Left colon (tissue), 2 donors: ENCODE data around the gene PRKN. TPM values are rescaled to one million over a fixed set of nuclear protein-coding genes. Genes with fewer than 3 reads are reported as not detected.

ENCODE experiments used
- ATAC-seq: fragments of 200-7000 bp; cut with Tn5 transposase; one replicate; pipeline ENCODE4 v1.9.1; 2020; ENCODE audit warnings: mild to moderate bottlenecking, moderate library complexity
- DNase-seq, 2 donors: peaks; one replicate each; pipeline ENCODE4 v3.0.0-alpha.2; 2020
- intact Hi-C, 2 donors: fragments of 100-400 bp; cut with DNase I in 1 of 2; cut with micrococcal nuclease in 1 of 2; formaldehyde crosslinking; loops; one replicate each; pipeline versions ENCODE4 v1.11.2 to v1.14.0; 2022; cut with DNase I, micrococcal nuclease
- total RNA-seq, 2 donors: library from RNA; stranded (reverse); fragmentation: NEBNext Ultra II Directional; extraction: Animal tissue kit (Norgen Biotek cat#: 25700); gene quantifications; one replicate each; pipeline ENCODE4 v1.2.1, GENCODE V29; 2021
- donor health status: DM: no; HTN: no; CAD: no.
- donor health status: DM: yes; HTN: yes; CAD: no.

The PRKN gene
- total RNA-seq, 2 donors from 2014 or later = 5.4 to 5.5 TPM

- DNase-seq (no peak), ATAC-seq (no peak)
- intact Hi-C loops = no loop called here
These were observed 1331.8 kb downstream of the PRKN start for GRCh38 chr6:161395716-161396231.

DNA sequence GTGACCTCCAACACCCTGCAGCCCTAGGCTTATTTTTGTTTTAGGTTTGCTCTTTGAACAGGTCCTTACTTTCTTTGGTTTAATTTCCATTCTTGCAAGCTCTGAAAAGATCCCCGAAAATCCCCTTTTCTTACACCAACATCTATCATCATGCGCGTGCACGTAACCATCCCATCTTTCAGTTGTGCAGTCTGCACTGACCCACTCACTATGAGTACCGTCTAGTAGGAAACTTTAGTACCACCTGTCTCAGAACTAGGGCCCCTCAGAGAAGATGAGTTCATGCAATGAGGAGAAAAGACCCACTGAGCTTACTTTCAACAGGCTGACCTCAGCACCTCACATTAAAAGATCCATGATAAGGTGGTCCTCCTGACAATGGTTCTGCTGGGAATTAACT is 1333.1 kb downstream of the PRKN start:
- DNase-seq = no peak
- ATAC-seq = no peak
- intact Hi-C loops = no loop called here

DNA sequence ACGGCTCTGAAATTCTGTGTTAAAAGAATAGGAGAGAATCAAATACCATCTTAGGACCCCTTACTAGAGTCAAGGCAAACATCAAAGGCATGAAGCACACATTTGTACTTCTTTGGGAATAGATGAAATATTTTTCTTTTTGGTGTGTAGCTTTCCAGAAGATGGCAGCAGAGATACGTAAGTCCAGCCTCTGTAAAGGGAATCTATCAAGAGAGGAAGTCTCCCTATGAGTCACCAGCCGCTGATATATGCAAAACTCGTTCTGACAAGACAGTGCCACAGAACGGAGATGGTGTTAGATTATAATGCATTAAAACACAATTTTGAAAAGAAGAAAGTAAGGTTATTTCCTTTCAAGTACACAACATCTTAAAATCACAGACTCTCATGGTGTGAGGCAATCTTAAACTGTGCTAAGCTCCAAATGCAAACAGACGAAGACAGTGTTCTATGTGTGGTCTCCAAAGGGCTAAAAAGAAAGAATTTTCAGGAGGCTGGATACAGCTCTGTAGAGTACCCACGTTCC is 1333.7 kb downstream of the PRKN start:
- intact Hi-C loops = no loop called here
- ATAC-seq = peak; percentile 90
- DNase-seq = no peak

GRCh38 chr6:161393292-161393691 is 1334.3 kb downstream of the PRKN start:
- DNase-seq = no peak
- no peak for ATAC-seq
- intact Hi-C loops = no loop called here

- no peak for DNase-seq
- ATAC-seq = no peak
- intact Hi-C loops = no loop called here
These were observed 1337.8 kb downstream of the PRKN start for GRCh38 chr6:161389756-161390155.

- intact Hi-C loops = no loop called here
- DNase-seq (no peak), ATAC-seq (no peak)
These were observed 1343.6 kb downstream of the PRKN start for GRCh38 chr6:161383951-161384350.

- no peak for ATAC-seq
These were observed 1347.6 kb downstream of the PRKN start for GRCh38 chr6:161379834-161380582.

GRCh38 chr6:161378115-161378514 is 1349.5 kb downstream of the PRKN start:
- ATAC-seq = no peak
- no peak for DNase-seq
- intact Hi-C loops = loop anchor here (10.0 kb wide), 2 partner anchors 233 to 443 kb away; no protein-coding TSS in a partner anchor

More at GRCh38 chr6:161379834-161380582, 1347.6 kb downstream of the PRKN start:
- intact Hi-C loops = loop anchor here (10.0 kb wide), 2 partner anchors 235 to 445 kb away; no protein-coding TSS in a partner anchor
- DNase-seq = no peak

GRCh38 chr6:161377116-161377515 is 1350.5 kb downstream of the PRKN start:
- intact Hi-C loops = loop anchor here (10.0 kb wide), 2 partner anchors 232 to 442 kb away; no protein-coding TSS in a partner anchor

GRCh38 chr6:161376367-161376766 is 1351.2 kb downstream of the PRKN start:
- no peak for ATAC-seq
- DNase-seq = no peak
- intact Hi-C loops = loop anchor here (10.0 kb wide), 2 partner anchors 232 to 442 kb away; no protein-coding TSS in a partner anchor

More at GRCh38 chr6:161377116-161377515, 1350.5 kb downstream of the PRKN start:
- DNase-seq = no peak
- ATAC-seq = no peak

GRCh38 chr6:161374971-161375873 is 1352.3 kb downstream of the PRKN start:
- peak; percentile 94 for ATAC-seq
- peak; percentile 80 to 84 for DNase-seq
- intact Hi-C loops = loop anchor here (5.0 to 10.0 kb wide), 3 partner anchors 230 to 448 kb away; no protein-coding TSS in a partner anchor

DNA sequence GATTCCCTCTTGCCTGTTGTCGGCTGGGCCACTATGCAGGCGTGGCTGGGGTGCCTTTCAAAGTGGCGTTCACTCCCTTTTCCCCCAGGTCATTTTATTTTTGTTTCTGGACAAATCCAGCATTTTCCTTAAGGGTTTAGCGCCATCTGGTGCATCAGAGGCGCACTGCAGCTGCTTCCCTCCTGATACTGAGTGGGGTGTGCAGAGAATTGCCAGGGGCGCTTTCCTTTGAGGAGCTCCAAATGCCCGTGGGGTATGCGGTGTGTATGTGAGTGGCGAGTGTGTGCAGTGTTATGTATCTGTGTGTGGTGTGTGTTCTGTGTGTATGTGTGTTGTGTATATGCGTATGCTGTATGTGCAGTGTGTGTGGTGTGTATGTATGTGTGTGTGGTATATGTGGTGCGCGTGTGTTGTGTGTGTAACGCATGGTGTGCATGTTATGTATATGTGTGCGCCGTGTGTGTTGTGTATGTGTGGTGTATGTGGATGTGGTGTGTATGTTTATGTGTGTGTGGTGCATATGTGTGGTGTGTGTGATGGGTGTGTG is 1353.6 kb downstream of the PRKN start:
- peak; percentile 31 for ATAC-seq
- intact Hi-C loops = loop anchor here (5.0 to 10.0 kb wide), 3 partner anchors 229 to 447 kb away; no protein-coding TSS in a partner anchor
- peak in 1 of 2 donors; percentile 82 for DNase-seq

DNA sequence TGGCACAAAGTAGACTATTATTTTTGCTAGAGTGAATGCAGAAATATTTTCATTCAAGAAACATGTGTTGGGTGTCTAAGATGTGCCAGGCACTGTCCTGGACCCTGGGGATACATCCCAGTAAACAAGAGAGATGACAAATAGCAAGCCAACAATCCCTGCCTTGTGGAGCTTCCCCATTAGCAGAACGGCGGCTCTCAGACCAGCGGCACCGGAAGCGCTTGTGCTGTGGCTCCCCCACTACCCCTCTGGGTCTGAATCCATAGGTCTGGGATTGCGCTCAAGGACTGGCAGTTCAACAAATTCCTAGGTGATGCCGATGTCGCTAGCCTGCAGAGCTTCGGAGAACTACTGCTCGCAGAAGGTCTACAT is 1355.2 kb downstream of the PRKN start:
- intact Hi-C loops = loop anchor here (5.0 to 10.0 kb wide), 3 partner anchors 228 to 445 kb away; no protein-coding TSS in a partner anchor
- ATAC-seq (no peak), DNase-seq (no peak)

DNA sequence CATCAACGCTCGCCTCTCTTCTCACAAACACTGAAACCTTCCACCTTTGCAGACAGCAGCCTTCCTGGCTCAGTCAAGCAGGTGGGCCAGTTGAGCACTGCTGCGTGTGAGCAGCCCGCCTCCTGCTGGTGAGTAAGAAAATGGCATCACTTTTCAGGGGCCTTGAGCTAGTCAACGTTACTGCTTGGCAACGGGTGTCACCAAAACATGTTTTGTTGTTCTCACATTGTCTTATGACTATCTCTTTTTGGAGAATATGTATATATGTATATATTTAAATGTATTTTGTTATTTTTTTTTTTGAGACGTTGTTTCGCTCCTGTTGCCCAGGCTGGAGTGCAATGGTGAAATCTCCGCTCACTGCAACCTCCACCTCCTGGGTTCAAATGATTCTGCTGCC is 1356.7 kb downstream of the PRKN start:
- intact Hi-C loops = loop anchor here (5.0 to 10.0 kb wide), 3 partner anchors 226 to 444 kb away; no protein-coding TSS in a partner anchor
- ATAC-seq = peak; percentile 47
- peak; percentile 49 to 58 for DNase-seq

DNA sequence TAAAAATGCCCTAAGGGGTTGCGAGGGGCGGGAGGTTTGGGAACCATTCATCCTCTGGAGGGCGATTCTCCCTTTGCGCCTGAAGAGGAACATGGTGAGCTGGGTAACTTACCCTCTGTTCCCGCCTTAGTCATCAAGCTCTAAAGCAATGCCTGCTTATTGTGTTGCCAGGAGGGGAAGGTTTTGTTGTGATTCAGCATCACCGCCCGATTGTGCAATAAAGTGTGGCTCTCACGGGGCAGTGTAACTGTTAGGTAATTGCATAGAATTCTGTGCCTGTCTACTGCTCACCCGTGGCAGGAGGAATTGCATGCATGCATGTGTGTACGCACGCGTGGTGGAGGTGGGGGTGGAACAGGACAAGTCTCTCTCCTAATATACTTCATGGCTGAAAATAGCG is 1358.2 kb downstream of the PRKN start:
- DNase-seq (no peak), ATAC-seq (peak; percentile 50)
- intact Hi-C loops = no loop called here

DNA sequence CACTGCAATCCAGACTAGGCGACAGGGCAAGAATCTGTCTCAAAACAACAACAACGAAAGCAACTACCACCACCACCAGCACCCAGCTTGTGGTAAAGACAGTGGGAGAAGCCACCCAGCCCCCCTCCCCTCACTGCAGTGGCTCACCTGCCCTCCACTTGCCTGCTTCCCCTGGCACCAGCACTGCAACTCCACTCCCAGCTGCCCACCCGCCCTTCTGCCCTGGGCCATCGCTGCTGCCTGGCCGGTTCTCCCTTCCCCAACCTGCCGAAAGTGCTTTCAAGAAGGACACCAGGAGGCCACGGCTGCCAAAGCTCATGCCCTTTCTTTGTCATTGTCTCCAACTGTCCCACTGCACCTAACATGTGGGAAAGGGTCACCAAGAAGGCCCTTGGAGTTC is 1359.1 kb downstream of the PRKN start:
- intact Hi-C loops = no loop called here
- ATAC-seq (no peak), DNase-seq (no peak)

DNA sequence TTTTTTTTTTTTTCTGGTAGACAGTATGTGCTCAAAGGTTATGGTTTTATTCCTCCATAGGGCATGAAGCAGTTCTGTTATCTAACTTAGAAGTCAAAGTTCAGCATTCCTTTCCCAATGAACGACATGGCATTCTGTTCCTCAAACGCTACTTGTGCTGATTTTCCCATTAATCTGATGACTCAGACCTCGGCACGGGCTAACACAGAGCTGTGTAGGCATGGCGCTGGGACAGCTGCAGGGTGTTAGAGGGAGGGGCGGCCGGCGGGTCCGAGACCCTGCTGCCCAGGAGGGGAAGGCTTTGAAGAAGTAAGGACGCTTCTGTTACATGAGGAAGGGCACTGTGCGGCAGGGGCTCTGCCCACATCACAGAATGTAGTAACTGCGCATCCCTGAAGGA is 1360.1 kb downstream of the PRKN start:
- intact Hi-C loops = no loop called here
- peak; percentile 22 to 44 for DNase-seq
- peak; percentile 90 for ATAC-seq

GRCh38 chr6:161366301-161366923 is 1361.2 kb downstream of the PRKN start:
- intact Hi-C loops = no loop called here
- ATAC-seq (no peak), DNase-seq (no peak)
